ENCODE measurements around the gene ARHGAP26.

Gene ARHGAP26

DNA sequence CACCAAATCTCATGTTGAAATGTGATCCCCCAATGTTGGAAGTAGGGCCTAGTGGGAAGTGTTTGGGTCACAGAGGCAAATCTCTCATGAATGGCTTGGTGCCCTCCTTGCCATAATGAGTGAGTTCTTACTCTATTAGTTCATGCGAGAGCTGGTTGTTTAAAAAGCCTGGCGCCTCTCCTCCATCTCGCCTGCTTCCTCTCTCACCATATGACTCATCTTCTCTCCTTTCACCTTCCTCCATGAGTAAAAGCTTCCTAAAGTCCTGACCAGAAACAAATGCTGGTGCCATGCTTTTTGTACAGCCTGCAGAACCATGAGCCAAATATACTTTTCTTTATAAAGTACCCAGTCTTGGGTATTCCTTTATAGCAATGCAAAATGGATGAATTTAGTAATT, 20.9 kb upstream of the ARHGAP26 start:
- no peak for DNase-seq

GRCh38 chr5:142753116-142753631, 17.0 kb upstream of the ARHGAP26 start:
- DNase-seq = no peak

GRCh38 chr5:142754031-142754430, 16.1 kb upstream of the ARHGAP26 start:
- no peak for DNase-seq

DNA sequence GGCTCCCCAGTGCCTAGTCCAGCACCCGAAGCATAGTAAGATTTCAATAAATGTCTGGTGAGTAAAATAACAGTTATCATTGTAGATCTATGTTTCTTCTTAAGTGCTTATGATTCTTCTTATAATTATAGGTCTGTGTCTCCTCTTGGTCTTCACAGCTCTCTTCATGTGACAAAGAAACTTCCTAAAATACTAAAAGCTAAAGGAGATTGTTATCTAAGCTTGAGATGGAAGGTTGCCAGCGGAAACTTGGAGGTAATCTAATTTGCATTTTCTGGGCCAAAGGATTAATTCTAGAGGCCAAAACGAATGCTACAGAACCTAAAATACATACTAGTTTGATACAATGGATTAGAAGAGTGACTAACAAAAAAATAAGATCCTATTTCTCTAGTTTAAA, 13.6 kb upstream of the ARHGAP26 start:
- DNase-seq = no peak

GRCh38 chr5:142757564-142757963, 12.6 kb upstream of the ARHGAP26 start:
- DNase-seq = no peak

GRCh38 chr5:142758062-142758795, 11.9 kb upstream of the ARHGAP26 start:
- DNase-seq = no peak

DNA sequence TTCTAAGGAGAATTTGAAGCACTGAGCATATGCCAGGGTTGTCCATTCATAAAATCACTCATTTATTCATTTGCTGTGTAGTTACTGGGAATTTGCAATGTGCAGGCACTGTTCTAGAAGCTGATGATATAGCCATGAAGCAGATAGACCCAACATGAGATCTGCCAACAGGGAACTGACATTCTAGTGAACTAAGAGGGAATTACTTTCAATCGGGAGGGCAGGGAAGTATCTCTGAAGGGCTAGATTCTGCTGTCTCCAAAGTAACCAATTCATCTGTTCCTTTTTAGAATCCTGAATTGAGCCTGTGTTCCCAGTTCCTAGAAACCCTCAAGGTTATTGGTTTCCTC, 11.4 kb upstream of the ARHGAP26 start:
- no peak for DNase-seq

GRCh38 chr5:142763701-142764100, 6.5 kb upstream of the ARHGAP26 start:
- DNase-seq = no peak

GRCh38 chr5:142767178-142767577, 3.0 kb upstream of the ARHGAP26 start:
- no peak for DNase-seq

- no peak for DNase-seq
Measured at GRCh38 chr5:142767911-142768310, 2.3 kb upstream of the ARHGAP26 start.

DNA sequence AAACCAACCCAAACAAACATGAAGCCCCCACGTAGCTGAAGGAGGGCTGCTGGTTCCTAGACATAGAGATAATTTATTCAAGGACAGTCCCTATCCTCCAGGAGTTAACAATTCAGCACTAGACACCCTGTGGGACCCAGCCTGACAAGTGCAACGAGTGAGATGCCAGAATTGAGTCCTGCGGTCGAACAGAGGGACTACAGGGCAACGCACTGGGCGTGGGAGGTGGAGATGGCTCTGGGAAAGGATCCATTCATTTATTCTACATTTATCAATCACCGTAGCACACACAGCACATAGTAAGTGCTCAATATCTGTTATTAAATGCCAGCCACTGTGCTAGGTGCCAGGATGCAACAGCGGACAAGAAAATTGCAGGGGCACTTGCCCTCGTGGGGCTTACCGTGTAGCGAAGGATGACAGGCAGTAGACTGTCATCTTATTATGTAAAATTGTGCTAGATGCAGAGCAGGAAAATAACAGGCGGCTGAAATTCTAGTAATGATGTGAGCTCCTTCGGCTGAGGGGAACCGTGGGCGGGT, 855 bp upstream of the ARHGAP26 start:
- DNase-seq = no peak

DNA sequence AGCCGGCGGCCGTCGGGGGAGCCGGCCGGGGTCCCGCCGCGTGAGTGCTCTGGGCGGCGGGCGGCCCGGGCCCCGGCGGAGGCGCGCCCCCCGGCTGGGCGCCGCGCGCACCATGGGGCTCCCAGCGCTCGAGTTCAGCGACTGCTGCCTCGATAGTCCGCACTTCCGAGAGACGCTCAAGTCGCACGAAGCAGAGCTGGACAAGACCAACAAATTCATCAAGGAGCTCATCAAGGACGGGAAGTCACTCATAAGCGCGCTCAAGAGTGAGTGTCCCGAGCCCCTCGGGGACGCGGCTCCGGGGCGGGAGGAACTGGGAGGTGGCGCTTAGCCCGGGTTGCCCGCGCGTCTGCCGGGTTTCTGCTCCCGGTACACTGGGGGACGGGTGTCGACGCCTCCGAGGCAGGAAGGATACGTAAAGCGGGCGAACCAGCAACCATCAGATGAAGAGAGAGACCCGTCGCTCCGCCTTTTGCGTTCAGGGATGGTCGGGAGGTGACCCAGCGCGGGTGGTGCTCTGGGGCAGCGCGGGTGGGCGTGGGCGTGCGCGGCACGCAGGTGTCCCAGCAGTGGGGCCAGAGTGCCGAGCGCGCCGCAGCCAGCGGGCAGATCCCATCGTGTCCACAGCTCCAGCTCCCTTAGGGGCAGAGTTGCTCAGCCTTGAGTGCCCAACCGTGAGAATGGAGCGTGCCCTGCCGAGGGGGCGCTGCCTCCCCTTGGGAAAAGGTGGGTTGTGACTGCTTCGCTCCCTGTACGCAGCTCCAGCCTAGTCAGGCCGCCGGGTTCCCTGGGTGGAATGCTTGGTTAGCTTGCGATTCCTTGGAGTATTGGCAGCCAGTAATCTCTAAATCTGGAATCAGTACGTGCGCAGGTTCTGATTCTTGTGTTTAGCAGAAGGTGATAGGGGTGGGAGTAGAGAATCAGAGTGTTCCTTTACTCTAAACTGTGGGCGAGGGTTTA, 753 bp downstream of the ARHGAP26 start:
- DNase-seq = peak; percentile 24 to 64

DNA sequence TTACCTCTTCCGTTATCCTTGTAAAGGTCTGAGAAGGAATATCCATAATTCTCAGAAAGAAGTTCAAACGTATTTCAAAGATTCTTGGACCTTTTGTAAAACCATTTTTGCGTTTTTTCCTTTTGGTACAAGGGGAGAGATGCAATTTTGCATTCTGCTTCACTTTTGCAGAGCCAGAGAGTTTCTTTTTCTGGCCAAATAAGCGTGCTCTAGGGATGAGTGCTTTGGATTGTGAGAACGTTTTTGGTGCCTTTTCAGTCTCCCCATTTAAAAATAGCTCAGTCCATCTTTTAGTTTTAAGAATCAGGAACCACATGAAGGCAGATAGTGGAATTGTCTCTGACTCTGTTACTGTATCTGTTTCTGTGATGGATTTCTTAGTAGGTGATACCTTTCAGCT, 1.5 kb downstream of the ARHGAP26 start:
- no peak for DNase-seq

DNA sequence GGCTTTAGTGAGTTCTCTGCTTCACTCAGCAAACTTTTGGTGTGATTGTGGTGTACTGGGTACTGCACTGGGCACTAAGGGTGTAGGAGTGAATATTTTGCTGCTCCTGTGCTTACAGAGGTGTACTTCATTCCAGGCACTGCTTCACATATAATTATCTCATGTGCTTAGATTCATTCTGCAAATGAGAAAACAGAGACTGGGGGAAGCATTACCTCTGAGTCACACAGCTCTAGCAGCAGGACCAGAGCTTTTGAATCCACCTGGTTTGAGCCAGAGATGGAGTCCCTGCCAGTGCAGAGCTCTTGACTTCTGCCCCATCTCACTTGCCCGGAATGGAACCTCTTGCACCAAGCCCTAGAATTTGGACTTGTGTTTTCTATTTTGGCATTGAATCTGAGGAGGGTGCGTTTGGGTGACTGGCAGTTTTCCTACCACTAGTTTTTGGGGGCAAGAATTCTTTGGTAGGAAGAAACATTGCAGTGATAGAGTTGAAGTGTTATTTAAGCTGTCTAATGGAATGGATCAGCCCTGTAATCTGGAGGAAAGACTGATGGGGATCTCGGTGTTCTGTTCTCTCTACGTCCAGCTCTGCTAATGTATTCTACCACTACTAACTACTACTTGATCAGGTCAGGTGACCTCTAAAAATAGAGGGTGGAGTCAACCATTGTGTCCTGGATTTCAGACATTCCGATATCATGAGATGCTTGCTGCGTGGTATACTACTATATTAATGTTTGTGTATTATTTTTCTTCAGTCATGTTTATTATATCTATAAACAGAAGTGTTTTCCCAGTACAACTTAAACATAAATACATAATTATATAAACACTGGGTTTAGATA, 2.5 kb downstream of the ARHGAP26 start:
- DNase-seq = no peak

- DNase-seq = no peak
Measured at GRCh38 chr5:142777099-142777498, 6.9 kb downstream of the ARHGAP26 start.

DNA sequence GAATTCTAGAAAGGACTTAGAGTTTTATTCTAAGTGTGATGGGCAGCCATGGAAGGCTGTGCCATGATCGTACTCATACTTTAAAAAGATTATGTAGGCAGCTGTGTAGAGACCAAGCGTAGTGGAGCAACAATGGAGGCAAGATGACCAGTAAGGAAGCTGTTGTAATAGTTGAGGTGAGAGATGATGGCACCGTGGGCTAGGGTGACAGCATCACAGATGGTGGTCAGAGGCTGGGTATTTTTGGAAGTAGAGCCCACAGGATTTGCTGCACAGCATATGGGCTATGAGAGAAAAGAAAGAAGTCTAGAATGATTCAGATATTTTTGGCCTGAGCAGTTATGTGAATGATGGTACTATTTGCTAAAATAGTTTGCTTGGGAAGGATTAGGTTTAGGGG, 7.7 kb downstream of the ARHGAP26 start:
- no peak for DNase-seq

DNA sequence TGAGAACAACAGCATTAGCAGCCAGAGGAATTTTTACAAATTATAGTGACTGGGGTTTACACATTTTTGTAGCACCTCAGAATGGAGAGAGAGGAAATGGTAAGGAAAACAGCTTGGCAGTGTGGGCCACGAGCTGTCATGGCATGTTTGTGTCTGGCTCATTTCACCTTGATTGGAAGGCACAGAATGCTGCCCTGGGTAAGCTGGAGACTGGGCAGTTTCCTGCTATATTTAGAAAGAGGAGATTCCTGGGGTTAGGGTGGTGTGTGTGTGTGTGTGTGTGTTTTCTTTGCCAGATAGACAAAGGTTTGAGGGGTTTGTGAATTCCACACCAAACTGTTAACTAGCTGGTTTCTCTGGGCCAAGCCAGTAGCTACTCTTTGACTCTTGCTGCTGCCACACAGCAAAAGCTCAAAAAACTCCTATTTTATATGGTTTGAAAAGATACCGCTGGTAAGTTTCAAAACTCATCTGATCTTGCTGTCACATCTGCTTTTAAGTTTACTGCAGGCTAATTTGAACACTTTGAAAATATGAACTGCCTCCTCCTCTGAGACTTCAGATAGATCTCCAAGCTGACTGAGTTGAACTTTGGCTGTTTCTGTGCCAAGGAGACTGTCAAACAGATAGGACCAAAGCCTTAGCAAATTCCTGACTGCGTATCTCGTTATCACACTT, 9.1 kb downstream of the ARHGAP26 start:
- no peak for DNase-seq

- DNase-seq = no peak
Measured at GRCh38 chr5:142780871-142781270, 10.7 kb downstream of the ARHGAP26 start.

DNA sequence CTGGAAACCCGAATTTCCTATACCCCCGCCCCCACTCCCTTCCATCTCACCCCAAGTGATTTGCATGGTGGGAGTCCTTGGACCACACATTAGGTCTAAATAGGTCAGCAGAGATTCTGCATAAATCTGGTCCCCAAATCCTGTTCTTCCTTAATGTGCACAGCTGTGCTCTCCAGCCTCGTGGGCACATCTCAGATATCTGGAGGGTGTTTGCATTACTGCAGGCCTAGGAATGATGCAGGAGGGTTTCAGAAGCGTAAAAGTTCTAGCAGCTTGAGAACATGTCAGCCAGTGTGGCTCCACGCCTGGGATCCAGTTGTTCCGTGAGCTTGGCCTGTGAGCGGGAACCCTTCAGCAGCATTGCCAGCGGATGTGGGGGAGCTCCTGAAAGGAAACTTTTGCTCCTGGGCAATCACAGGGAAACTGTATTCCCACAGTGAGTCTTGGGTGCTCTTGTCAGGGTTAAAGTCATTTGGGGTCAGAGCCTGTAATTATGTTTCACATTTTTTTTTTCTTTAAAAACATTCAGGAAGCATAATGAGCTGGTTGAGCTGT, 12.9 kb downstream of the ARHGAP26 start:
- no peak for DNase-seq

- DNase-seq = no peak
Measured at GRCh38 chr5:142783601-142784341, 13.6 kb downstream of the ARHGAP26 start.

GRCh38 chr5:142784401-142784955, 14.3 kb downstream of the ARHGAP26 start:
- DNase-seq = no peak

Data from SW 1271 (cell line).